Stimulated activated CD8-positive, alpha-beta memory T cell treated with anti-CD3 and anti-CD28 coated beads, Interleukin-15, amount 100 ng/mL, for 48 hours (primary cell): ENCODE data around the gene MED16.

Source experiments
- DNase-seq, 2 donors: peaks; one replicate each; pipeline ENCODE4 v3.0.0-alpha.2; 2020; ENCODE audit warnings: low read depth in 2 of 2

MED16 gene

DNA sequence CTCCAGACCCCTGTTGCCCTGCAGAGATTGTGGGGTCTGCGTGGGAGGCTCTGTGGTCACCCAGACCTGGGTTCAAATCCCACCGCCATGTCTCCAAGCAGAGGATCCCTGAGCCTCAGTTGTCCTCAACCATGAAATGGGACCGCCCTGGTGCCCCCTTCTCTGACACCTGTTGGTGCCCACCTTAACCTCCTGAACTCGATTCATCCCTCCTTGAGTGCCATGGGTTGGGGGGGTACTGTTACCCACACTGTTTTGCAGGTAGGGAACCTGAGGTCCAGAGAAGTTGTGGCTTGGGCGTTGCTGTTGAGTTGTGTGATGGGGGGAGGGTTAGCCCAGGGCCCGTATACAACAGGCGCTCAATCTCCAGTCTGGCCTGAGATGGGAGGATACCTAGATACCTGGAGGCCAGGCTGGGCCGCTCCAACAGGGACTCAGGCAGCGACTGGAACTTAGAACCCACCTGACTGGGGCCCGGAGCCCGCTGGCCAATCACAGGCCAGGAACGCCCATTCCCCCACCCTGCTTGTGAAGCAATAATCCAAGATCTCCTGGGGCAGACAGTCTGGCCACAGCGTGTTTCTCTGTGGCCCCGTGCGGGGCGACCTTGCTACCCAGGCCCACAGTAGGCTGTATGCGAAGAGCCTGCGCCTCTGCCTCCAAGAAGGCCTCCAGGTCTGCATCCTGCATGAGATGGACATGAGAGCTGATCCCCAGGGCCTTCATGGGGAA is 35.6 kb upstream of the MED16 start:
- DNase-seq: no peak

DNA sequence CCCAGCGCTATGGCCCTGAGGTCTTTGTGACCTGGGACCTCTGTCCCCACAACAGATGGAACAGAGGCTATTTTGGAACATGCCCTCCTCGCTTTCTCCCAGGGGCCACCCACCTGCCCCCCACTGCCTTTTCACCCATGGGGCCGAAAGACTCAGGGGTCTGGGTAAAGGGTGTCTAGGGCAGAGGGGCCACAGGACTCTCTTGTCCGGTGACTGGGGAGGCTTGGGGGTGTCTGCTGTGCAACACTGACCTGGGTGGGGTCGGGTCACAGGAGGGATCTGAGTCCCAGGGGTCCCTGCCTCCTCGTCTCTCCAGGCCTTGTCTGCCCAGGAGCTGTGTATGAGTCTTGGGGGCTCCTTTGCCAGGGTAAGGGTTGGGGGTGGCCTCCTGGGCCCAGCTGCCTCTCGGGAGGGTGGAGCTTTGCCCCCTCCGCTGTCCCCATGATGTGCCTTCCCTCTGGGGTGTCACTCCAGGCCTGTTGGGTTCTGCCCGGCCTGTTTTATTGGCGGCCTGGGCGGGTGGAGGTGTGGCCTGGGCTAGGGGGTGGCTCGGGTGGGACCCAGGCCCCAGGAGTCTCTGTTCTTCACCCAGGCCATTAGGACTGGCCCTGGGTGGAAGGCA is 34.9 kb upstream of the MED16 start:
- no peak for DNase-seq

DNA sequence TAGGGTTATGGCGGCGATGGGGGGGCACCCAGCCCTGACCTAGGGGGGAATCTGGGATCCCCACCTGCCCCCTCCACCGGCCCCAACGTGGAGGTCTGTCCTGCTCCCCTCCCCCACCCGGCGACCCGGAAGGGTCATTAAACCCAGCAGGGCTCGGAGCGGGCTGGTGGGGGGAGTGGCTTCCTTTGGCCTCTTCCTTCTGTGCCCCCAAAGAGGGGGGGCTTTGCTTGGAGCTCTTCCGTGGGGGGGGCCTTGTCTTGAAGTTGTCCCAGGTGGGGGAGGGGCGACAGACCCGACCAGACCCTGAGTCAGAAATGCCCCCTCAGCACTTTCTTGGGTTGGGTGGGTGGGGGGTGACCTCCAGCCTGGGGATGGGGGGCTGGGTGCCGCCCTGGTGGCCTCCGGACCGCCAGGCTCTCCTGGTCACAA is 34.4 kb upstream of the MED16 start:
- DNase-seq: no peak

DNA sequence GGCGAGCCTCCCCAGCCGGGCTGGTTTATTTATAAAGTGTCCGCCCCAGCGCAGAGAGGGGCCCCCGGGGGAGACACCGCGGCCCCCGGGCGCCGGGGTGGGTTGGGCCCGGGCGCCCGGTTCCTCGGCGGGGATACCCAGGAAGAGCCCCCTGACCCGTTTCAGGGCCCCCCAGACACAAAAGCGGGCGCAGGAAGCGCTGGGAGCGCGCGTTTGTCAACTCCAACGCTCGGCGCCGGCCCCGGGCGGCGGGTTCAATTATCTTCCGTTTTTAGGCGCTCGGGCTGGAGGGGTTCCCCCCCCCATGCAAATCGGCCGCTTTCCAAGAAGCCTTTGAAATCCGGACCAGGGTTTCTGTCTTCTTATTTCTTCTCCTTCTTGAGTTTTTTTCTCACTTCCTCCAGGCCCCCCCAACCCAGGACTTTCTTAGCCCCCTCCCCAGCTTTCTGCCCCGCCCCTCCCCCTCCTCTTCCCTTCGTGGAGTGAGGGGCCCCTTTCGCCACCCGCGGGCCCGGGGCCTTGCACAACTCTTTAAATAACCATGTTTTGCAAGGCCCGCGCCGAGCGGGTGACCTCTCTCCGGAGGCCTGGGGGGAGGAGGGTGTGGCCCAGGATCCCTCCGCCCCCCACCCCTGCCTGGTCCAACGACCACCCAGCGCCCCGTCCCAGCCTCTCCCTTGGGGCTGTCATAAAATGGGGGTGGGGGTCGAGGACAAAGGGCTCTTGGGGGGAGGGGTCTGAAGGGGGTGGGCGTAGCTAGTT is 33.8 kb upstream of the MED16 start:
- DNase-seq: no peak

DNA sequence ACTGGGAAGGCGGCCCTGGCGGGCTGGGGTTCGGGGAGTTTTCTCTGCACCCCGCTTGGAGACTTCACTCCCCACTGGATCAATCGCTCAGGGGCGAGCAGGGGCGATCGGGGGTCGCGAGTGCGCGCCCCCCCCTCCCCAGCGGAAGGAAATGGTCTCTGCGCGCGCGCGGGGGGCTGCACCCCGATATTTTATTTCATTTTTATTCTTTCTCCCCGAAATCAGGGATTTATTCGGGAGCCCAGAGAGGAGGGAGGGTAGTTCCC is 33.3 kb upstream of the MED16 start:
- DNase-seq: no peak

DNA sequence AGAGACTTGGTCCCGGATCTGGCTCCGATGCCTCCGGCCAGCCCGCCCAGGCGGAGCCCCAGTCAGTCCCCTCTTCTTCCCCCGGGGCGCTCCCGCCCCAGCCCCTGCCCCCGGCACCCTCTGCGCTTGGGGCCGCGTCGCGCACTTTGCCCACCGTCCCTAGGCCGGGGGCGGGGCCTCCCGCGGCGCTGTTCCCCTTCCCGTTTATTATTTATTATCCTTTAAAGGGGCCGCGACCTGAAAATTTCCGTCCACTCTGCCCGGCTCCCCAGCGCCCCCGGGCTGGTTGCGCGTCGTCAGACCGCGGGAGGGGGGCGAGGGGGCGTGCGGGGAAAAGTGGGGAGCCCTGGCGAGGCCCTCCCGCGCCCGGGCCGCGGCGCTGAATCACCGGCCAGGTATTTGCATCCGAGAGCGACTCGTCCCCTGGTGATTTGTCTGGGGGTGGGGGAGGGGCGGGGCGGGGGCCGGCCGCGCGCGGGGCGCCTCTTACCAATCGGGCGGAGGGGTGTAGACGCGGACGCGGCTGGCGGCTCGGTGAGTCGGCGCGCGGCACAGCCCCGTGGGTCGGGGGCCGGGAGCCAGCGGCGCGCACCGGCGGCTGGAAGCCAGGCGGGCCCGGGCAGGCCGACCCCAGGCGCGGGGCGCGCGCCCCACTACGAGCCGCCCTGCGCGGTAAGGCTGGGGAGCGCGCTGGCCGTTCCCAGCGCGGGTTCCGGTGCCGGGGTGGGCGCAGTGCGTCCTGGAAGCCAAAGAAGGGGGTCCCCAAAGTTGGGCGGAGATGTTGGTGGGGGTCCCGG is 32.7 kb upstream of the MED16 start, which contains the start of gene ARID3A:
Gene ARID3A (plus strand): TSS at position 510 of the 797 bp plus-strand sequence. CDS start 3,494 bp downstream, outside the sequence.
- no peak for DNase-seq

DNA sequence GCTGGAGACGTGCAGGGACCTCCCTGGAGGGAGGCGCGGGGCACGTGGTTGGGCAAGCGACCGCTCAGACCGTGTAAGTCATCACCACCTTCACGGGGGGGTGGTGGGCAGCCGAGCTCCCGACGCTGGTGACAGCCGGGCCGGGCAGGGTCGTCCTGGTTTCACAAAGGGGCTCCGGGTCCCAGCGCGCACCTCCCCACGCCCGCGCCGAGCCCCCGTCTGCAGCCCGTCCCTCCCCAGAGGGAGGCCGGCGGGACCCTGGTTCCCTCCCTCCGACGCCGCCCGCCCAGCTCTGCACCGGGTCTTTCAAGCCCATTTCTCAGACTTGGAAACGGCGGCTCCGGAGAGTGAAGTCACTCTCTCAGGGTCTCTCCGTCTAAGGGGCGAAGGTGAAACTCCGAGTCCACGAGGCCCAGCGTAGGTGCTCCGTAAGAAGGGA is 32.1 kb upstream of the MED16 start:
- no peak for DNase-seq

DNA sequence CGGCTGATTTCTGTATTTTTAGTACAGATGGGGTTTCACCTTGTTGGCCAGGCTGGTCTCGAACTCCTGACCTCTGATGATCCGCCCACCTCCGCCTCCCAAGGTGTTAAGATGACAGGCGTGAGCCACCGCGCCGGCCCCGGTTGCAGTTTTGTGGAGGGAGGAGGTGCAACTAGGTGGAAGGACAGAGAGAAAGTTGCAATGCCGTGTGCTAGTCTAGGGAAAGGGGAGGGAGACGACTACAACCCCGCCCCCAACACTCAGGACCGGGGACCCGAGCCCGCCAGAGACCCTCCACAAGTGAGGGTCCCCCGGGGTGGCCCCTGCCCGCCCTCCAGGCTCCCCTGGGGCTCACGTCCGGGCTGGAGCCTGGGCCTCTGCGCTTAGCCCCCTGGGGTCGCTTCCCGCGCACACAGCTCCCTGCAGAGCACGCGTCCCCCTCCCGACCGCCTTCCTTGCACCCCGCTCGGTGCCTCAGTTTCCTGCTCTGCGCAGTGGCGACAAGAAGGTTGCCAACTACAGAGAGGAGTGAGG is 31.6 kb upstream of the MED16 start:
- DNase-seq: no peak

DNA sequence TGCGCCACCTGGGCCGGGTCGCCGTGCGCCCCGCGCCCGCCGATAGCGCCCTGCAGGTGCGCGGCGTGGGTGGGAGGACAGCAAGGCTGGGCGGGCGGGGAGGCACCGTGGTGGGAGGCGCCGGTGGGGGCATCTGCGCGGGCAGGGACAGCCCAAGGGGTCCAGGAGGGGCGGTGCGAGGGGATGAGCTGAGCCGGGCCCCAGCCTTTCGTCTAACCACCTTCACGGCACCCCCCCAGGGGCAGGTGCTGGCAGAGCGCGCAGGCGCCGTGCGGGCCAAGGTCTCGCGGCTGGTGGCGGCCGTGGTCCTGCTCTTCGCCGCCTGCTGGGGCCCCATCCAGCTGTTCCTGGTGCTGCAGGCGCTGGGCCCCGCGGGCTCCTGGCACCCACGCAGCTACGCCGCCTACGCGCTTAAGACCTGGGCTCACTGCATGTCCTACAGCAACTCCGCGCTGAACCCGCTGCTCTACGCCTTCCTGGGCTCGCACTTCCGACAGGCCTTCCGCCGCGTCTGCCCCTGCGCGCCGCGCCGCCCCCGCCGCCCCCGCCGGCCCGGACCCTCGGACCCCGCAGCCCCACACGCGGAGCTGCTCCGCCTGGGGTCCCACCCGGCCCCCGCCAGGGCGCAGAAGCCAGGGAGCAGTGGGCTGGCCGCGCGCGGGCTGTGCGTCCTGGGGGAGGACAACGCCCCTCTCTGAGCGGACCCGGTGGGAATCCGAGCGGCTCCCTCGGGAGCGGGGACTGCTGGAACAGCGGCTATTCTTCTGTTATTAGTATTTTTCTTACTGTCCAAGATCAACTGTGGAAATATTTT is 27.3 kb upstream of the MED16 start:
- DNase-seq: no peak

DNA sequence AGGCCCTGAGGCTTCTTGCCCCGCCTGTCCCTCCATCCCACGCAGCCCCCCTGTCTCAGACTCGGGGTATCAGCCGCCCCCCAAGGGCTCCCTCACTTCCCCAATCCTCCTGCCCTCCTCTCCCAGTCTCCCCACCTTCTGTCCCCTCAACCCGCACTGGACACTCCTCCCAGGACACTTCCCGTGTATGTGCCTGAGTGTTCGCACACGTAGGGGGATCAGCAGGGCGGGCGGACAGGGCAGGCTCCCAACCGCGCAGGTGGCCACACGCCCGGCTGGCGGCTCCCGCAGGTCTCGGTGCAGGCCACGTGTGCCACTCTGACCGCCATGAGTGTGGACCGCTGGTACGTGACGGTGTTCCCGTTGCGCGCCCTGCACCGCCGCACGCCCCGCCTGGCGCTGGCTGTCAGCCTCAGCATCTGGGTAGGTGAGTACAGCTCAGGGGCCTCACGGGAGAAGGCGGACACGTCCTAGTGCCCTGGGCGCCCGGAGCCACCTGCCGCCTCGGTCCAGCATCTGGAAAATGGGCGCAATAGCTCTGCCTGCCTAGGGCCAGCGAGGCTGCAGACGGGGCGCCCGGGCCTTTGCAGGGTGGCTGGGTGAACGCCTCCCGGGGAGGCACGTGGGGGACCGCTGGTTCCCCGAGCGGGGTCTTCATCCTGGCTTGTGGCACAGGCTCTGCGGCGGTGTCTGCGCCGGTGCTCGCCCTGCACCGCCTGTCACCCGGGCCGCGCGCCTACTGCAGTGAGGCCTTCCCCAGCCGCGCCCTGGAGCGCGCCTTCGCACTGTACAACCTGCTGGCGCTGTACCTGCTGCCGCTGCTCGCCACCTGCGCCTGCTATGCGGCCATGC is 26.4 kb upstream of the MED16 start:
- DNase-seq: no peak

DNA sequence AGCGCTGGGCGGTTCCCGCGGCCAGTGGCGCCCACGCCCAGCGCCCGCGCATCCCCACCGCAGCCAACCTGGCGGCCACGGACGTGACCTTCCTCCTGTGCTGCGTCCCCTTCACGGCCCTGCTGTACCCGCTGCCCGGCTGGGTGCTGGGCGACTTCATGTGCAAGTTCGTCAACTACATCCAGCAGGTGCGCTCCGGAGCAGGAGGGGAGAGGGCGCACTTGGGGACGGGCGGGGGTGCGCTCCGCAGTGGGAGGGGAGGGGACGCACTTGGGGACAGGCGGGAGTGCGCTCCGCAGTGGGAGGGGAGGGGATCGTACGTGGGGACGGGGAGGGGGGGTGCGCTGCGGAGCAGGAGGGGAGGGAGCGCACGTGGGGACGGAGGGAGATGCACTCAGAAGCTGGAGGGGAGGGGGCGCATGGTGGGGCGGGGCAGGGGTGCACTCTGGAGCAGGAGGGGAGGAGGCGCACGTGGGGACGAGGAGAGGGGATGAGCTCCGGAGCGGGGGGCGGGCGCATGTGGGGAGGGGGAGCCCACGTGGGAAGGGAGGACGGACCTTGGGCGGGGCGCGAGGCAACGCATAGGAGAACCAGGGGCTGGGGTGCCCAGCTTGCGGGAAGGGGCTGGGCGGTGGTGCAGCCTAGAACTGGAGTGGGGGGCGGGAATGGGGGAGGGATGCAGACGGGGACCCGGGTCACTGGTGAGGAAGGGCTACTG is 25.7 kb upstream of the MED16 start:
- no peak for DNase-seq

DNA sequence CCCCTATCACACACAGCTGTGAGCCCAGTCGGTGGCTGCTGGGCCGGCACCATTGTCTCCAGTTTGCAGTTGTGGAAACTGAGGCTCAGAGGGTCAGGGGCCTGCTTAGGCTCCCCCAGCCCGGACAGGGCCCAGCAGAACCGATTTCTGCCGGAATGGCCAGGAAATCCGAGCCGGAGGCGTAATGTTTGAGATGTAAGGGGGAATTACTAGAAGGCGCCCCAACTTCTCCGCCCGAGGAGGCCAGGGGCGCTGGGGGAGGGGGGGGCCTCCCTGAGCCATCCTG is 25.1 kb upstream of the MED16 start:
- DNase-seq: no peak

DNA sequence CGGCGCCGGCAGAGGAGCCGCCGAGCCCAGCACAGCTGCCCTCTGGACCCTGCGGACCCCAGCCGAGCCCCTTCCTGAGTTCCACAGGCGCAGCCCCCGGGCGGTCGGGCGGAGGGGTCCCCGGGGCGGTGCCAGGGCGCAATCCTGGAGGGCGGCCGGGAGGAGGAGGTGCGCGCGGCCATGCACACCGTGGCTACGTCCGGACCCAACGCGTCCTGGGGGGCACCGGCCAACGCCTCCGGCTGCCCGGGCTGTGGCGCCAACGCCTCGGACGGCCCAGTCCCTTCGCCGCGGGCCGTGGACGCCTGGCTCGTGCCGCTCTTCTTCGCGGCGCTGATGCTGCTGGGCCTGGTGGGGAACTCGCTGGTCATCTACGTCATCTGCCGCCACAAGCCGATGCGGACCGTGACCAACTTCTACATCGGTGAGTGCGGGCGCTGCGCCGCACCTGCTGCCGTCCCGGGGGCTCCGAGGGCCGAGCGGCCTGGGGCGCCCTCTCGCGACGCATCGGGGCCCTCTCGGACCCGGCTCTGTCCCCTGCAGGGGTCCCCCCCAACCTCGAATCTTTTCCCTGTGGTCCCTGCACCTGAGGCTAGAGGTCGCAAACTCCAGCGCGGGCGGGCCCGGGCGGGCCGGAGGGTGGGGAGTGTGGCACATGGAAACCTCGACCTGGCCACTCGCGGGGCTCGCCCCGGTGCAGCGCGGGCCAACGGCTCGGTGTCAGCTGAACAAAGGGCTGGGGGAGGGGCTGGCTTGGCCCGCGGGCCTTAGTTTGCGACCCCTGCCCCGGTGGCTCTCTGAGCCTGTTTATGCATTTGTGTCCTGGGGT is 24.6 kb upstream of the MED16 start, which contains the start of gene KISS1R:
Gene KISS1R (plus strand): TSS at position 11 of the 829 bp plus-strand sequence. CDS start 170 bp downstream, at position 181.
- no peak for DNase-seq

DNA sequence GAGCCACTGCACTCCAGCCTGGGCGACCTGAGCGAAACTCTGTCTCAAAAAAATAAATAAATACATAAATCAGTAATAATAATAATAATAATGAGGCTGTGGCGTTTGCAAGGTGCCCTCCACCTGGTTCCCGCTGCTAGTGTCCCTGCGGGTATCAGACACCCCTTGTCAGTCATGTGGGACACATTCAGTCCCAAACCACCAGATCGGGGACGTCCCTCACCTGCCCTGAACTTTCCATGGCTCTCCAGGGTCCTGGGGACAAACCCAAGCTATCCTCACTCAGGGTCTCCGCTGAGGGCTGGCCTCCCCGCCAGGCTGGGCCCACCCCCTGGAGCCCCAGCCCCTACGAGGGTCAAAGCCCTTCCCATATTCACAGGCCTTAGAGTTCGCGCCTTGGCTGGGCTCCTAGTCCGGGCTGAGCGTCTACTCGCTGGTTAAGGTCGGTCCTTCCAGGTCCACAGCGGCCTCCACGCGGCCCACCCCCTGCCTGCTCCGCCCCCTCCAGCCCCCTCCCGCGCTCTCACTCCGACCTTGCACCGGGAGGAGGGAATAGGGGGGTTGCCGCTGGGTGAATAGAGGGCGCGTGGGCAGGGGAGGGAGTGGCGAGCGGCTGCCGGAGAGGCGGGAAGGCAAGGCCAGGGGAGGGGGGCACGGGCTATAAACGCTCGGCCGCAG is 23.8 kb upstream of the MED16 start:
- no peak for DNase-seq

DNA sequence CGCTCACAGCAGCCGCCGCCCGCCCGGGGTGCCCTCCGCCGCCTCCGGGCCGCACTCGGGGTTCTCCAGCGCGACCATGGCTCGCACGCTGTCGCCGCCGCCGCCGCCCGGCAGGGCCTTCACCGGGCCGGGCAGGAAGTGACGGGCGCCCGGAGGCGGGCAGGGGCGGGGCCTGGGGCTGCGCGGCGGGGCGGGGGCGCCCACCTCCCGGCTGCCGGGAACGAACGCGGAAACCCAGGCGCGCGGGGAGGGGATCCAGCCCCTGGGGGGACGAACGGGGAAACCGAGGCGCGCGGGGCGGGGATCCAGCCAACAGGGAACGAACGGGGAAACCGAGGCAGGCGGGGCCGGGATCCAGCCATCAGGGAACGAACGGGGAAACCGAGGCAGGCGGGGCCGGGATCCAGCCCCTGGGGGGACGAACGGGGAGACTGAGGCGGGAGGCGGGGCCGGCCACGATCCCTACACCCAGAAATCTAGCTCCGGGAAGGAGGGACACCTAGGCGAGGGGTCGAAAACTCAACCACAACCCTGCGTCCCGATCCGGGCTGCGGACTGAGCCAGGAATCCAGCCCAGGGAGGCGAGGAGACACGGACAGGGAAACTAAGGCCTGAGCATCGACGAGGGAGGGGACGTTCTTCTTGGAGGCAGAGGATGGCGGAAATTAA is 20.2 kb upstream of the MED16 start, which contains the start of gene R3HDM4:
Gene R3HDM4 (minus strand): TSS at position 140 of the 669 bp plus-strand sequence. CDS start 62 bp downstream, at position 78.
- peak; percentile 74 to 80 for DNase-seq

DNA sequence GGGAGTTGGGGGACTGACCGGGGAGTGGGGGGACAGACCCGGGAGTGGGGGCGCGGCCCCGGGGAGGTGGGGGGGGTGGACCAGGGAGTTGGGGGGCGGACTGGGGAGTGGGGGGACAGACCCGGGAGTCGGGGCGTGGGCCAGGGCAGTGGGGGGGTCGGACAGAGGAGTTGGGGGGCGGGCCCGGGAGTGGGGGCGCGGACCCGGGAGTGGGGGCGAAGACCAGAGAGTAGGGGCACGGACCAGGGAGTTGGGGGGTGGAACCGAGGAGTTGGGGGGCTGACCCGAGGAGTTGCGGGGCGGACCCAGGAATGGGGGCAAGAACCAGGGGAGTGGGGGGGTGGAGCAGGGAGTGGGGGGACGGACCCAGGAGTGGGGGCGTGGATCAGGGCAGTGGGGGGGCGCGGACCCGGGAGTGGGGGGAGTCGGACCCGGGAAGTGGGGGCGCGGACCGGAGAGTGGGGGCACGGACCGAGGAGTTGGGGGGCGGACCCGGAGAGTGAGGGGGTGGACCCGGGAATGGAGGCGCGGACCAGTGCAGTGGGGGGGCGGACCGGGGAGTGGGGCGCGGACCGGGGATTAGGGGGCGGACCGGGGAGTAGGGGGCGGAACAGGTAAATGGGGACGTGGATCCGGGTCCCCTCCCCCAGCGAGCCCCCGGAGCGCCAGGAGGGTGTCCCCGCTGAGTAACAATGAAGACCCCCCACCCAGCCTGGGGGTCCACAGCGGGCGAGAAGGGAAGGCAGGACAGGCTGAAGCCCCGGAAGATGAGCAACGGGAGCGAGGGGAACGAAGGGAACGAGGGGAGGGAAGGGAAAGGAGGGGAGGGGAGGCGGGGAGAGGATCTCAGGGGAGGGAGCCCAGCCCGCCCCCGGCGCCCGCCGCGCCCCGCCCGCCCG is 19.4 kb upstream of the MED16 start:
- DNase-seq: no peak
